Mesenchymal stem cell (in vitro differentiated cells and primary cell): ENCODE data around the gene MNDA.

Experiments used
- DNase-seq: peaks from one replicate; pipeline ENCODE4 v3.0.0-alpha.2; 2013
- H2AFZ ChIP-seq: one replicate; pipeline ENCODE4 v1.6.1; 2013; ENCODE audit warnings: low read depth, mild to moderate bottlenecking, control low read depth, inconsistent platforms, low read length, moderate library complexity
- H2AK5ac ChIP-seq: 2 replicates; pipeline ENCODE4 v1.6.1; 2013; ENCODE audit warnings: low read length, moderate library complexity, mild to moderate bottlenecking, inconsistent platforms; ENCODE audit not compliant: severe bottlenecking
- H2BK120ac ChIP-seq: one replicate; pipeline ENCODE4 v1.6.1; 2013; ENCODE audit warnings: low read depth, mild to moderate bottlenecking, inconsistent platforms, low read length, moderate library complexity
- H2BK12ac ChIP-seq, 2 experiments: one replicate each; pipeline ENCODE4 v1.6.1; 2013; ENCODE audit warnings: inconsistent platforms in 2 of 2, low read length in 2 of 2, mild to moderate bottlenecking in 2 of 2, moderate library complexity in 2 of 2, control low read depth in 1 of 2
- H2BK15ac ChIP-seq: one replicate; pipeline ENCODE4 v1.6.1; 2013; ENCODE audit warnings: mild to moderate bottlenecking, low read depth, inconsistent platforms; ENCODE audit not compliant: poor library complexity, severe bottlenecking
- H2BK5ac ChIP-seq: 2 replicates; pipeline ENCODE4 v1.6.1; 2013; ENCODE audit warnings: low read depth, mild to moderate bottlenecking, low read length, control low read depth, inconsistent platforms; ENCODE audit not compliant: poor library complexity, severe bottlenecking
- H3K14ac ChIP-seq, 2 experiments: one replicate each; pipeline ENCODE4 v1.6.1; 2013; ENCODE audit warnings: inconsistent platforms in 2 of 2, low read length in 2 of 2, control low read depth in 1 of 2, mild to moderate bottlenecking in 1 of 2, moderate library complexity in 1 of 2
- H3K18ac ChIP-seq, 2 experiments: one replicate each; pipeline ENCODE4 v1.6.1; 2013; ENCODE audit warnings: inconsistent platforms in 2 of 2, low read length in 2 of 2, control low read depth in 1 of 2, low read depth in 1 of 2, mild to moderate bottlenecking in 1 of 2
- H3K23ac ChIP-seq, 2 experiments: one replicate each; pipeline ENCODE4 v1.6.1; 2013; ENCODE audit warnings: inconsistent platforms in 2 of 2, low read length in 2 of 2, mild to moderate bottlenecking in 2 of 2, moderate library complexity in 2 of 2, control low read depth in 1 of 2
- H3K27ac ChIP-seq: 2 replicates; pipeline ENCODE4 v1.5.1; 2013; ENCODE audit warnings: mild to moderate bottlenecking, moderate library complexity, low read length, control low read depth, inconsistent platforms; ENCODE audit not compliant: poor library complexity, severe bottlenecking
- H3K27me3 ChIP-seq, 2 experiments: 2 replicates each; pipeline versions ENCODE4 v1.6.1 to v1.7.0; 2013; ENCODE audit warnings: low read length in 2 of 2, mild to moderate bottlenecking in 2 of 2, moderate library complexity in 2 of 2, control low read depth in 1 of 2, inconsistent platforms in 1 of 2; ENCODE audit not compliant: control insufficient read depth in 1 of 2, insufficient read depth in 1 of 2
- H3K36me3 ChIP-seq, 2 experiments: 2 replicates each; pipeline versions ENCODE4 v1.6.1 to v1.7.0; 2013; ENCODE audit warnings: low read length in 2 of 2, control low read depth in 1 of 2, inconsistent platforms in 1 of 2, low read depth in 1 of 2, mild to moderate bottlenecking in 1 of 2; ENCODE audit not compliant: insufficient read depth in 2 of 2, control insufficient read depth in 1 of 2
- H3K4ac ChIP-seq, 2 experiments: one replicate each; pipeline ENCODE4 v1.6.1; 2013; ENCODE audit warnings: inconsistent platforms in 2 of 2, low read length in 2 of 2, mild to moderate bottlenecking in 2 of 2, moderate library complexity in 2 of 2, control low read depth in 1 of 2, low read depth in 1 of 2
- H3K4me1 ChIP-seq: 2 replicates; pipeline ENCODE4 v1.6.1; 2013; ENCODE audit warnings: low read depth, low read length, control low read depth; ENCODE audit not compliant: control insufficient read depth, insufficient read depth
- H3K4me2 ChIP-seq: 2 replicates; pipeline ENCODE4 v1.6.1; 2013; ENCODE audit warnings: low read length, mild to moderate bottlenecking, inconsistent platforms; ENCODE audit not compliant: poor library complexity, severe bottlenecking
- H3K4me3 ChIP-seq, 2 experiments: 2 replicates each; pipeline versions ENCODE4 v1.5.1 to v1.7.0; 2013; ENCODE audit warnings: low read length in 2 of 2, mild to moderate bottlenecking in 2 of 2, control low read depth in 1 of 2, low read depth in 1 of 2; ENCODE audit not compliant: insufficient read depth in 1 of 2
- H3K79me1 ChIP-seq: replicated peaks from 2 replicates; pipeline ENCODE4 v1.6.1; 2013; ENCODE audit warnings: mild to moderate bottlenecking, control low read depth, low read length, inconsistent platforms; ENCODE audit not compliant: poor library complexity, severe bottlenecking
- H3K9ac ChIP-seq: 2 replicates; pipeline ENCODE4 v1.7.0; 2013; ENCODE audit warnings: mild to moderate bottlenecking, low read length, moderate library complexity
- H3K9me3 ChIP-seq: 2 replicates; pipeline ENCODE4 v1.7.0; 2013; ENCODE audit warnings: mild to moderate bottlenecking, low read length; ENCODE audit not compliant: control insufficient read depth
- H4K8ac ChIP-seq: one replicate; pipeline ENCODE4 v1.6.1; 2013; ENCODE audit warnings: inconsistent platforms, mild to moderate bottlenecking, low read length, moderate library complexity
- H4K91ac ChIP-seq: one replicate; pipeline ENCODE4 v1.6.1; 2013; ENCODE audit warnings: mild to moderate bottlenecking, low read length, inconsistent platforms
- WGBS: methylation state at CpG from one replicate; pipeline ENCODE4 v1.1.7; 2013; ENCODE audit warnings: mixed read lengths; 5-methylcytosine and 5-hydroxymethylcytosine counted together

The MNDA gene

DNA sequence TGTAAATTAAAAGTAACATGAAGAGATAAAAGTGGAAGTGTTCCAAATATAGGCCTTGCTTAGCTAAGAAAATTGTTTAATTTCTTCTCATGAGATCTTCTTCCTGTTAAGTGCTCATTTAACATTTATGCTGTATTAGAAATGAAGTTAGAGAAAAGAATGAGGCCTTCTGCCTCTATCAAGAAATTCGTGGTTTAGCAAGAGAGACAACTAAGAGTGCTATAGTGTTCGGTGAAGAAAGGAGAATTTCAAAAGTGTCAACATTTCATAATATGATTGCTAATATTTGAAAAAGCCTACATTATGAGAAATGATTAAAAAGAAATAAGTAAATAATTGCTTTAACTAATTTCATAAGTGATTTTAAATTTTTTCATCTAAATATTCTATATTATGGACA, 18.8 kb upstream of the MNDA start:
- Histone ChIP-seq H2BK5ac (no peak overlapping the region), H4K8ac (no peak overlapping the region), H3K18ac (no peak overlapping the region), H3K4me2 (no peak overlapping the region), H2AFZ (no peak overlapping the region), H3K14ac (no peak overlapping the region), H3K4ac (no peak overlapping the region), H2BK15ac (no peak overlapping the region), H3K9me3 (no peaks in the 10 kb centered on the region), H3K27me3 (no peaks in the 10 kb centered on the region), H3K79me1 (no peaks in the 10 kb centered on the region), H2AK5ac (no peak overlapping the region), H3K9ac (no peak overlapping the region), H2BK120ac (no peak overlapping the region), H2BK12ac (no peak overlapping the region), H3K36me3 (no peaks in the 10 kb centered on the region), H3K4me3 (no peak overlapping the region), H4K91ac (no peak overlapping the region), H3K27ac (no peak overlapping the region), H3K23ac (no peak overlapping the region), H3K4me1 (no peaks in the 10 kb centered on the region)
- WGBS, result 60% methylated on average over 1 of the region's 2 CpGs
- DNase-seq, result no peak

DNA sequence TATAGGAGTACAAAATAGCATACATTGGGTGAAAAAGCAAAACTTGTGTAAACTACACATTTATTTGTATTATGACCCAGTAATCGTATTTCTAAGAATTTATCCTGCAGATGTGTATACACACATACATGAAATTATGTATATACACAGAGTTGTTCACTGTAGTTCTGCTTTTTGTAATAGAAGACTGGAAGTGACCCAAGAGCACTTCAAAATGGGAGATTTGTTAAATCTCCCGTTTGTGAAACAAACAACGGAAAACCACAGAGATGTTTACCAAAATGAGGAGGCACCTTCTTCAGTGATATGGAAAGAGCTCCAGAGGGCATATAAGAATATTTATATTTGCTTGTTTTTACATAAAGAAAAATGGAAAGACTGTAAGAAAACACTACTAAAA, 18.0 kb upstream of the MNDA start:
- Histone ChIP-seq H3K14ac (no peak overlapping the region), H2AFZ (no peak overlapping the region), H4K8ac (no peak overlapping the region), H3K36me3 (no peaks in the 10 kb centered on the region), H3K4me2 (no peak overlapping the region), H2BK5ac (no peak overlapping the region), H3K9me3 (no peaks in the 10 kb centered on the region), H3K27me3 (no peaks in the 10 kb centered on the region), H2BK120ac (no peak overlapping the region), H2AK5ac (no peak overlapping the region), H3K4ac (no peak overlapping the region), H3K4me1 (no peaks in the 10 kb centered on the region), H4K91ac (no peak overlapping the region), H3K23ac (no peak overlapping the region), H3K79me1 (no peaks in the 10 kb centered on the region), H3K18ac (no peak overlapping the region), H3K4me3 (no peak overlapping the region), H2BK12ac (no peak overlapping the region), H3K9ac (no peak overlapping the region), H3K27ac (no peak overlapping the region), H2BK15ac (no peak overlapping the region)
- 45% methylated on average over 2 of the region's 3 CpGs for WGBS
- DNase-seq, result peak; percentile 6

DNA sequence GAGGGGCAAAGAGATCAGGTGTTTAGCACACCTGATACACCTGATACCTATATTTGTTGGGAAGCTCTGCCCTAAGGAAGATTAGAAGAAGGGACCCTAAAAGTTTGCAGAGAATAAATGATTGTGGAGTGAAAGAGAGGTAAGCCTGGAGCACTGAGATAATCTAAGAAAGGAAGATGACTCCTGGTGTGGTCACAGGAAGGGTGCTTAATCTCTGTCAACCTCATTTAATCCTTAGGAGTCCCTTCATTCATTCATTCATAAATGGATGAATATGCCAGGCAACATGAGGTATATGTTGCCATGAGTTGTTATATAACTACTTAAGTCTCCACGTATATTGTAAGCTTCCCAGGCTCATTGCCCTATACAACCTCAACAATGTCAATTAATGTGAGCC, 16.2 kb upstream of the MNDA start:
- Histone ChIP-seq H4K91ac (no peak overlapping the region), H2AFZ (no peak overlapping the region), H3K4me2 (no peak overlapping the region), H3K36me3 (no peaks in the 10 kb centered on the region), H2BK5ac (no peak overlapping the region), H3K27ac (no peak overlapping the region), H3K4ac (no peak overlapping the region), H4K8ac (no peak overlapping the region), H3K79me1 (no peaks in the 10 kb centered on the region), H3K9me3 (no peaks in the 10 kb centered on the region), H3K4me3 (no peak overlapping the region), H3K9ac (no peak overlapping the region), H2BK15ac (no peak overlapping the region), H2BK12ac (no peak overlapping the region), H3K14ac (no peak overlapping the region), H2AK5ac (no peak overlapping the region), H3K4me1 (no peaks in the 10 kb centered on the region), H3K18ac (no peak overlapping the region), H3K27me3 (no peaks in the 10 kb centered on the region), H3K23ac (no peak overlapping the region), H2BK120ac (no peak overlapping the region)
- no CpG with 5 or more reads among the region's 1 CpG for WGBS
- DNase-seq, result no peak

DNA sequence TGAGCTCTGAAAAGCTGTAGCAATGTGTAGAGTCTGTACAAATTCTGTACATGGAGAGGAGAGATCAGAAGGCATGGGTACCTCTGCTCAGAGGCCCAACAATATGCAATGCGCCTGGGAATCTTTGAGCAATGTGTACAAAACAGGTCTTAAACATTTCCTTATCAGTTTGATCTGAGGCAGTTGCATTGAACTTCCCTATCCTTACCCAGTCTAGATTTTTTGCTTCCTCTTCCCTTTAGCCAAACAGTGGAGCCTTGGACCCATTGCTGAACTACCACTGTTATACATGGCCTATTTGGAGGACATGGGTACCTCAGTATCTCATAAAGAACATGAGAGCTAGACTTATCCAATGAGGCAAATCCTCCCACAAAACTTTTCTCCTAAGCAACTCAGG, 12.6 kb upstream of the MNDA start:
- Histone ChIP-seq H2BK15ac (no peak overlapping the region), H2AK5ac (no peak overlapping the region), H3K4me3 (no peak overlapping the region), H2BK120ac (no peak overlapping the region), H3K36me3 (no peaks in the 10 kb centered on the region), H3K14ac (no peak overlapping the region), H3K79me1 (no peaks in the 10 kb centered on the region), H3K27me3 (no peaks in the 10 kb centered on the region), H3K23ac (no peak overlapping the region), H2BK12ac (peak overlapping the region; percentile 10 to 77), H4K91ac (no peak overlapping the region), H3K18ac (peak overlapping the region; percentile 28 to 84), H4K8ac (no peak overlapping the region), H3K4ac (no peak overlapping the region), H3K4me2 (no peak overlapping the region), H3K9ac (no peak overlapping the region), H3K4me1 (no peaks in the 10 kb centered on the region), H2AFZ (no peak overlapping the region), H2BK5ac (no peak overlapping the region), H3K27ac (no peak overlapping the region), H3K9me3 (no peaks in the 10 kb centered on the region)
- 94% methylated on average over 1 of the region's 1 CpG for WGBS
- DNase-seq, result no peak
